UCSD-AML1 (cell line): ENCODE data around the gene IQSEC3.
"Not testable (repeated sequence)": the region's sequence is repeated elsewhere in the genome, so short reads cannot be mapped to it uniquely, and the experiment has no call there.

ENCODE experiments used
- DNase-seq: peaks from one replicate; lab custom pipeline; 2025; ENCODE audit not compliant: unreplicated experiment; lab: John Stamatoyannopoulos, UW

The IQSEC3 gene

GRCh38 chr12:109872-110271 lies 43.3 kb downstream of the IQSEC3 start:
- DNase-seq: no peak

GRCh38 chr12:111699-112493 lies 45.3 kb downstream of the IQSEC3 start:
- DNase-seq: no peak

- no peak for DNase-seq
These were observed 46.8 kb downstream of the IQSEC3 start for GRCh38 chr12:113347-113746.

- DNase-seq: no peak
These were observed 48.2 kb downstream of the IQSEC3 start for GRCh38 chr12:114626-115211.

- no peak for DNase-seq
These were observed 49.0 kb downstream of the IQSEC3 start for GRCh38 chr12:115518-115917.

- no peak for DNase-seq
These were observed 49.7 kb downstream of the IQSEC3 start for GRCh38 chr12:115960-116915.

- DNase-seq: no peak
These were observed 50.7 kb downstream of the IQSEC3 start for GRCh38 chr12:117311-117710.

GRCh38 chr12:117816-118345 lies 51.3 kb downstream of the IQSEC3 start:
- DNase-seq: no peak

- DNase-seq: no peak
These were observed 52.0 kb downstream of the IQSEC3 start for GRCh38 chr12:118591-118990.

- no peak for DNase-seq
These were observed 54.4 kb downstream of the IQSEC3 start for GRCh38 chr12:120951-121350.

- no peak for DNase-seq
These were observed 55.1 kb downstream of the IQSEC3 start for GRCh38 chr12:121647-122046.

GRCh38 chr12:125075-125474 lies 58.5 kb downstream of the IQSEC3 start:
- DNase-seq: no peak

GRCh38 chr12:125566-125965 lies 59.0 kb downstream of the IQSEC3 start:
- DNase-seq: no peak

GRCh38 chr12:128079-128478 lies 61.5 kb downstream of the IQSEC3 start:
- no peak for DNase-seq

GRCh38 chr12:129001-129400 lies 62.4 kb downstream of the IQSEC3 start:
- DNase-seq: no peak

- no peak for DNase-seq
These were observed 64.0 kb downstream of the IQSEC3 start for GRCh38 chr12:130519-130918.

GRCh38 chr12:131008-131407 lies 64.4 kb downstream of the IQSEC3 start:
- no peak for DNase-seq

- DNase-seq: no peak
These were observed 65.3 kb downstream of the IQSEC3 start for GRCh38 chr12:131732-132495.

- not testable (repeated sequence) for DNase-seq
These were observed 67.2 kb downstream of the IQSEC3 start for GRCh38 chr12:133616-134232.

- DNase-seq: no peak
These were observed 68.6 kb downstream of the IQSEC3 start for GRCh38 chr12:135138-135537.
